ENCODE results near the gene ECEL1. TPM values are rescaled to one million over a fixed set of nuclear protein-coding genes. Genes with fewer than 3 reads are reported as not detected.

ECEL1 gene
- total RNA-seq, 1 donor from 2014 or later, result not detected

DNA sequence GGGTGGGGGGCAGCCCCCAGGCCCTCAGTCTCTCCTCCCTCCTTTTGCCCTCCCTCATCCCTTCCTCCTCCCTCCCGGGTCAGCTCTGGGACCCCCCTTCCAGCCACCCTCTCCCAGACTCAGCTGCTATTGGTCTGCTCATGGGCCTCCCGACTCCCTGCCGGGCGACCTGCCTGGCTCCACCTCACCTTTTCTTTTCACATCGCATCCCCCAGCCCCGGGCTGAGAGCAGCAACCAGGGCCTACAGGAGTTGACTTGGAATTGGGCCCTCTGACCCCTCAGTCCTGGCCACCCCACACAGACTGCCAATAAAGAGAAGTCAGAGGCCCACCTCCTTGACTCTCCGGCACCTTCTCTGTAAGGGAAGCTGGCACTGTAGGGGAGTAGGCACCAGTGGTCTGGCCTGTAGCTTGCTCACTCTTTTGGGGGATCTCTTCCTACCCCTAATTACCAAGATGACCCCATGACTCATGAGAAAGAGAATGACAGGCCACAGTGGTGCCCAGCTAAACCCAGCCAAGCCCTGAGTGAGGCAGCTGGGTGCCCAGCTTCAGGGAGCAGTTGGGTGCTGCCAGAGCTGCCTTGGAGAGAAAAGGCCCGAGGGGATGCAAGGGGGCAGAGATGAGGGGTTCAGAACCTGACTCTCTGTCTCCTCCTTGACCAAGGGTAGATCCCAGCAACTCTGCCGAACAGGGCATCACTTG is 2.0 kb upstream of the ECEL1 start:
- H3K36me3 ChIP-seq (ENCODE audit: control insufficient read depth, insufficient read depth, low read length), result no peaks in the 10 kb centered on the region
- H3K27me3 ChIP-seq (ENCODE audit: control insufficient read depth, insufficient read depth, low read length), result peaks cover 30% of the 10 kb centered on the region
- FAIRE-seq (no peak), DNase-seq (ENCODE audit: low read depth) (no peak)
- H3K4me3 ChIP-seq (ENCODE audit: low read depth, low read length), result no peak overlapping the region
- TF ChIP-seq CTCF (IDR thresholded peaks at IDR 0.05; ENCODE audit: insufficient read depth, low read length, severe bottlenecking), result no peak

DNA sequence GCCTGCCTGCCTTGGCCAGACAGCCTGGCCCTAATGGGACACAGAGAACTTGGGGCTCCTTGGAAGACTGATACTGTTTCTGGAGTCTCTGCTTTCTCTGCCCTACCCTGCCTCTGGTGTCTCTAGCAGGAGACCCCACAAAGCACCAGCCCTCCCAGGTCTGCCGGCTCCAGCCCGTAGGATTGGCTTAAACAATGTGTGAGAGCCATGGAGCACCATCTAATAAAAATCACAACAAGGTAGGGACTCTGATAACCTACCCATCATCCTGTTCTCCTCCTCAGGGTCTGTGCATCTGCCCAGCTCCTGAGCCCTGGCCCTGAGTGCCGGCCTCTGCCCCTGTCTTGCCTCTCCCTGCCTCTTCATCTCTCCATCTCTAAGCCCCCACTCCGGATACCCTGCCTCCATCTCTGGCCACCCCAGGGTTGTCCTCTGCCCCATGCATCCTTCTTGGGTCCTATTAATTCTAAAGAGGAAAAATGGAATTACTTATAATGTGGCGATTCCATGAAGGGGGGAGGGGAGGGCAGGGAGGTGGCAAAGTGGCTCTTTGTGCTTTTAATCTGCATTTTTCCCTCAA is 1.2 kb upstream of the ECEL1 start:
- no peak overlapping the region for H3K4me3 ChIP-seq (ENCODE audit: low read depth, low read length)
- peaks cover 34% of the 10 kb centered on the region for H3K27me3 ChIP-seq (ENCODE audit: control insufficient read depth, insufficient read depth, low read length)
- FAIRE-seq, result no peak
- no peaks in the 10 kb centered on the region for H3K36me3 ChIP-seq (ENCODE audit: control insufficient read depth, insufficient read depth, low read length)
- TF ChIP-seq CTCF (IDR thresholded peaks at IDR 0.05; ENCODE audit: insufficient read depth, low read length, severe bottlenecking), result no peak
- no peak for DNase-seq (ENCODE audit: low read depth)

- H3K36me3 ChIP-seq (ENCODE audit: control insufficient read depth, insufficient read depth, low read length), result no peaks in the 10 kb centered on the region
- no peak for FAIRE-seq
- no peak for DNase-seq (ENCODE audit: low read depth)
- H3K4me3 ChIP-seq (ENCODE audit: low read depth, low read length), result no peak overlapping the region
- peaks cover 34% of the 10 kb centered on the region for H3K27me3 ChIP-seq (ENCODE audit: control insufficient read depth, insufficient read depth, low read length)
- TF ChIP-seq CTCF (IDR thresholded peaks at IDR 0.05; ENCODE audit: insufficient read depth, low read length, severe bottlenecking), result no peak
Measured at GRCh38 chr2:232488097-232488711, 570 bp upstream of the ECEL1 start.

GRCh38 chr2:232486558-232487384 is 863 bp downstream of the ECEL1 start:
- DNase-seq (ENCODE audit: low read depth) (no peak), FAIRE-seq (no peak)
- TF ChIP-seq CTCF (IDR thresholded peaks at IDR 0.05; ENCODE audit: insufficient read depth, low read length, severe bottlenecking), result no peak
- no peak overlapping the region for H3K4me3 ChIP-seq (ENCODE audit: low read depth, low read length)
- H3K27me3 ChIP-seq (ENCODE audit: control insufficient read depth, insufficient read depth, low read length), result peaks cover 34% of the 10 kb centered on the region
- no peaks in the 10 kb centered on the region for H3K36me3 ChIP-seq (ENCODE audit: control insufficient read depth, insufficient read depth, low read length)

- H3K4me3 ChIP-seq (ENCODE audit: low read depth, low read length), result no peak overlapping the region
- H3K27me3 ChIP-seq (ENCODE audit: control insufficient read depth, insufficient read depth, low read length), result peaks cover 34% of the 10 kb centered on the region
- FAIRE-seq, result no peak
- no peak for TF ChIP-seq CTCF (IDR thresholded peaks at IDR 0.05; ENCODE audit: insufficient read depth, low read length, severe bottlenecking)
- no peak for DNase-seq (ENCODE audit: low read depth)
- H3K36me3 ChIP-seq (ENCODE audit: control insufficient read depth, insufficient read depth, low read length), result no peaks in the 10 kb centered on the region
Measured at GRCh38 chr2:232485757-232486557, 1.7 kb downstream of the ECEL1 start.

Data from bronchial epithelial cell (primary cell).